Calu3 (cell line): Measurements from ENCODE around the gene GDE1. TPM values are rescaled to one million over a fixed set of nuclear protein-coding genes. Genes with fewer than 3 reads are reported as not detected.

Experiments used
- BruUV-seq: library from RNA; stranded (reverse); fragments of 400-500 nt; replicated peaks from 2 replicates; lab custom pipeline; 2021; lab: Mats Ljungman, UMichigan
- CTCF ChIA-PET: fragments of 300-600 bp; sonication (Branson Sonifier 250); formaldehyde crosslinking; loops from one replicate; lab custom pipeline; 2022; ENCODE audit warnings: antibody characterized with exemption; lab: Charles Lee
- DNase-seq: peaks from one replicate; pipeline ENCODE4 v3.0.0; 2022
- H3K27ac Mint-ChIP-seq: one replicate; pipeline ENCODE4 v1.8.0; 2022; ENCODE audit warnings: mixed read lengths; ENCODE audit not compliant: unreplicated experiment
- H3K27me3 Mint-ChIP-seq: one replicate; pipeline ENCODE4 v1.8.0; 2022; ENCODE audit warnings: mixed read lengths; ENCODE audit not compliant: unreplicated experiment
- H3K36me3 Mint-ChIP-seq: one replicate; pipeline ENCODE4 v1.8.0; 2022; ENCODE audit warnings: mild to moderate bottlenecking, moderate library complexity, mixed read lengths; ENCODE audit not compliant: insufficient read depth, unreplicated experiment
- H3K4me1 Mint-ChIP-seq: one replicate; pipeline ENCODE4 v1.8.0; 2022; ENCODE audit warnings: mild to moderate bottlenecking, low read depth, mixed read lengths; ENCODE audit not compliant: unreplicated experiment
- H3K4me3 Mint-ChIP-seq: one replicate; pipeline ENCODE4 v1.8.0; 2022; ENCODE audit warnings: mild to moderate bottlenecking, low read depth, moderate library complexity, mixed read lengths; ENCODE audit not compliant: unreplicated experiment
- H3K9me3 Mint-ChIP-seq: one replicate; pipeline ENCODE4 v1.8.0; 2022; ENCODE audit warnings: low read depth, mixed read lengths; ENCODE audit not compliant: unreplicated experiment
- intact Hi-C: fragments of 100-400 bp; cut with micrococcal nuclease; formaldehyde crosslinking; loops from one replicate; pipeline ENCODE4 v1.10.0; 2022; ENCODE audit not compliant: unreplicated experiment
- total RNA-seq: library from RNA; stranded (reverse); gene quantifications from 2 replicates; pipeline ENCODE4 v1.2.3, GENCODE V29; 2022
- TF ChIP-seq, protein P1 (sequence below): fragments of 200-600 bp; IDR thresholded peaks from one replicate; pipeline ENCODE4 v1.8.0; 2022; ENCODE audit warnings: antibody characterized with exemption; ENCODE audit not compliant: unreplicated experiment

GDE1 gene
- total RNA-seq, 1 experiment from 2014 or later, result 98.2 TPM

DNA sequence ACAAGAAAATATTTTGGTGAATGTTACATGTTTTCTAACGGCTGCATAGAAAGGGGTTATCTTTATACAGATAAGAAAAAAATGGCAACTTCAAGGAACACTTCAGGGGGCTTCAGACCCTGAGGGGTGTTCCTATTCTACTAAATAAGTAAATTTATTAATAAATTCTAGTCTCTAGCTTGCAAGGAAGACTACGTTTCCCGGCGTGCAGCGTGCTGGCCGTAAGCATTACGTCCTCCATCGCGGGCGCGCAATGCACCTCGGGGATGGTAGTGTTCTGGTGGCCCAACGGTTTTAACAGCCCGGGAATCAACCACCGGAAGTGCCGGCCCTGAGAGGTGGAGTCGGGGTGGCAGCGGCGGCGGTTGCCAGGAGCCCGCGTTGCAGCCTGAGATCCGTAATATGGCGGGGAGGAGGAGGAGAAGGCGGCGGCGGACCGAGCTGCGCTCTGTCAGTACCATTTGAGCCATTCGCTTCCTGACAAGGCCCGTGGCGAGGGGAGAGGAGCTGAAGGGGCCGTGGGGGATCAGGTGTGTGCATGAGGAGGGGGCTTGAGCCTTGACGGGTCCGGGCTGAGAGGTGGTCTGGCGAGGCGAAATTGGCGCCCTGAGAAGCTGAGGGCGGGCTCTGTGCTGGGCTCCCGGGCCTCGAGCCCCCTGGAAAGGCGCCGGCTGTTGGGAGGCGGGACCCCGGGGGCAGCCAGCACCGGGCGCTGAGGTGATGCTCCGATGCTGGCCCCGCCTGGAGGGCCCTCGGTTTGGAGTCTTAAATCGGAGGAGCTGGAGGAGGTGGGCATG is 1.9 kb upstream of the GDE1 start, which contains the start of gene CCP110:
Gene CCP110, plus strand, starts transcription at position 384 of the 797 bp plus-strand sequence. CDS start 3,940 bp downstream, outside the sequence.
- CTCF ChIA-PET, result interaction anchor here (0.5 to 1.9 kb wide), 10 partner anchors 8 to 416 kb away, joined by 3 to 8 read pairs (median 3); partner anchors contain the start of genes TMC5 and VPS35L
- Mint-ChIP-seq H3K4me1 (peaks cover 19% of the 10 kb centered on the region), H3K9me3 (no peaks in the 10 kb centered on the region), H3K27ac (peak within 1 kb of the TSS; percentile 77), H3K4me3 (peak within 1 kb of the TSS; percentile 86), H3K27me3 (no peaks in the 10 kb centered on the region), H3K36me3 (peaks cover 49% of the 10 kb centered on the region)
- TF ChIP-seq, protein P1, sequence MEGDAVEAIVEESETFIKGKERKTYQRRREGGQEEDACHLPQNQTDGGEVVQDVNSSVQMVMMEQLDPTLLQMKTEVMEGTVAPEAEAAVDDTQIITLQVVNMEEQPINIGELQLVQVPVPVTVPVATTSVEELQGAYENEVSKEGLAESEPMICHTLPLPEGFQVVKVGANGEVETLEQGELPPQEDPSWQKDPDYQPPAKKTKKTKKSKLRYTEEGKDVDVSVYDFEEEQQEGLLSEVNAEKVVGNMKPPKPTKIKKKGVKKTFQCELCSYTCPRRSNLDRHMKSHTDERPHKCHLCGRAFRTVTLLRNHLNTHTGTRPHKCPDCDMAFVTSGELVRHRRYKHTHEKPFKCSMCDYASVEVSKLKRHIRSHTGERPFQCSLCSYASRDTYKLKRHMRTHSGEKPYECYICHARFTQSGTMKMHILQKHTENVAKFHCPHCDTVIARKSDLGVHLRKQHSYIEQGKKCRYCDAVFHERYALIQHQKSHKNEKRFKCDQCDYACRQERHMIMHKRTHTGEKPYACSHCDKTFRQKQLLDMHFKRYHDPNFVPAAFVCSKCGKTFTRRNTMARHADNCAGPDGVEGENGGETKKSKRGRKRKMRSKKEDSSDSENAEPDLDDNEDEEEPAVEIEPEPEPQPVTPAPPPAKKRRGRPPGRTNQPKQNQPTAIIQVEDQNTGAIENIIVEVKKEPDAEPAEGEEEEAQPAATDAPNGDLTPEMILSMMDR, result no peak
- intact Hi-C loops, result loop anchor here (10.0 kb wide), 1 partner anchor 429 kb away; no protein-coding TSS in a partner anchor
- DNase-seq, result peak; percentile 98
- no TSS peak for BruUV-seq

DNA sequence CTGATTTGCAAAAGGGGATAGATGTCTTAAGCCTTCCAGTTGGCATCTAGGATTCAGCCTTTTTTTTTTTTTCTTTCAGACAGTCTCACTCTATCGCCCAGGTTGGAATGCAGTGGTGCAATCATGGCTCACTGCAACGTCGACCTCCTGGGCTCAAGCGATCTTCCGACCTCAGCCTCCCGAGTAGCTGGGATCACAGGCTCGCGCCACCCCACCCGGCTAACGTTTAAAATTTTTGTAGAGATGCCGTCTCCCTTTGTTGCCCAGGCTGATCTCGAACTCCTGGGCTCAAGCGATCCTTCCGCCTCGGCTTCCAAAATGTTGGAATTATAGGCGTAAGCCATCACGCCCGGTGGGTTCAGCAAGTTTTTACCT is 1.3 kb upstream of the GDE1 start:
- intact Hi-C loops, result loop anchor here (10.0 kb wide), 1 partner anchor 428 kb away; no protein-coding TSS in a partner anchor
- H3K27me3 Mint-ChIP-seq, result no peaks in the 10 kb centered on the region
- peaks cover 24% of the 10 kb centered on the region for H3K4me1 Mint-ChIP-seq
- DNase-seq, result no peak
- H3K4me3 Mint-ChIP-seq, result no peak overlapping the region
- H3K36me3 Mint-ChIP-seq, result peaks cover 55% of the 10 kb centered on the region
- H3K9me3 Mint-ChIP-seq, result no peaks in the 10 kb centered on the region
- CTCF ChIA-PET, result interaction anchor here (0.6 to 1.9 kb wide), 4 partner anchors 18 to 106 kb away, joined by 3 to 8 read pairs (median 3); partner anchors contain the start of genes TMC5 and VPS35L
- no peak overlapping the region for H3K27ac Mint-ChIP-seq
- no TSS peak for BruUV-seq
- TF ChIP-seq, protein P1, result no peak

DNA sequence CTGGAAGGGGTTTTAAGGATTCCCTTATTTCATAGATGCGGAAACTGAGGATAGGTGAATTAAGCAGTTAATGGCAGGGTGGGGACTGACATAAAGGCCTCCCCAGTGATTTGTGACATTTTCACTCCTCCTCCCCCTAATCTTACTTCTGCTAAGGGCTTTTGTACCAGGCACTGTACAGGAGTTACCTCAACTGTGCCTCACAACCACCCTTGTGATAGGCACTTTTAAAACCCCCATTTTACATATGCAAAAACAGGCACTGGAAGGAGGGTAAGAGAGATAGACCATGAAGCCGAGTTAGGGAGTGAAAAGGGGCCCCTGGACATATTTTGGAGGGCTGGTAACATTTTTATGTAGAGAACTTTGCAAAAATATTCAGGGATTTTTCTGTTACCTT is 862 bp upstream of the GDE1 start:
- CTCF ChIA-PET, result no interaction called here
- Mint-ChIP-seq H3K9me3 (no peaks in the 10 kb centered on the region), H3K27ac (no peak overlapping the region), H3K4me3 (no peak overlapping the region), H3K36me3 (peaks cover 56% of the 10 kb centered on the region), H3K4me1 (peaks cover 27% of the 10 kb centered on the region), H3K27me3 (no peaks in the 10 kb centered on the region)
- DNase-seq, result no peak
- TF ChIP-seq, protein P1, result no peak
- BruUV-seq, result no TSS peak
- intact Hi-C loops, result loop anchor here (10.0 kb wide), 1 partner anchor 428 kb away; no protein-coding TSS in a partner anchor

DNA sequence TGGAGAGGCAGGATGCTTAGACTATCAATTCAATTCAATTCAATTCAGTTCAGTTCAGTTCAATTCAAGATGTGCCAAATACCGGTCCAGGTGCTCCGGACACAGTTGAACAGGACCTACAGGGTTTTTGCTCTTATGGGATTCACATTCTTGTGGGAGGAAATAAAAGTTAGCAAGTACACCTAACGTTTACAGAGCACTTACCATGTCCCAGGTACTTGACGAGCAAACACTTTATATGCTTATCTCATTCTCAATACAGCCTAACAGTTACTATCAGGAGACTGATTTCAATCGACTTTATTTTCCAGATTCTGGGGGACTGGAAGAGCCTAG is 467 bp upstream of the GDE1 start:
- TF ChIP-seq, protein P1, result no peak
- no peak for DNase-seq
- peak overlapping the region; percentile 82 for H3K27ac Mint-ChIP-seq
- BruUV-seq, result no TSS peak
- intact Hi-C loops, result loop anchor here (10.0 kb wide), 1 partner anchor 428 kb away; no protein-coding TSS in a partner anchor
- H3K9me3 Mint-ChIP-seq, result no peaks in the 10 kb centered on the region
- H3K4me3 Mint-ChIP-seq, result peak overlapping the region; percentile 94
- H3K4me1 Mint-ChIP-seq, result peaks cover 31% of the 10 kb centered on the region
- peaks cover 60% of the 10 kb centered on the region for H3K36me3 Mint-ChIP-seq
- CTCF ChIA-PET, result no interaction called here
- H3K27me3 Mint-ChIP-seq, result no peaks in the 10 kb centered on the region
